Measurements from ENCODE around the gene TBKBP1.
A peak's percentile ranks its signal among the peaks of the same experiment; 100 is the strongest.

Gene TBKBP1

GRCh38 chr17:47693731-47694580 is at the start of gene TBKBP1:
TBKBP1 (plus strand) TSS chr17:47694161; CDS start chr17:47696113, 1,952 bp downstream.
- peak; percentile 79 for DNase-seq

- peak; percentile 13 for DNase-seq
These were observed 49.6 kb upstream of the TBKBP1 start for GRCh38 chr17:47644324-47644723.

DNA sequence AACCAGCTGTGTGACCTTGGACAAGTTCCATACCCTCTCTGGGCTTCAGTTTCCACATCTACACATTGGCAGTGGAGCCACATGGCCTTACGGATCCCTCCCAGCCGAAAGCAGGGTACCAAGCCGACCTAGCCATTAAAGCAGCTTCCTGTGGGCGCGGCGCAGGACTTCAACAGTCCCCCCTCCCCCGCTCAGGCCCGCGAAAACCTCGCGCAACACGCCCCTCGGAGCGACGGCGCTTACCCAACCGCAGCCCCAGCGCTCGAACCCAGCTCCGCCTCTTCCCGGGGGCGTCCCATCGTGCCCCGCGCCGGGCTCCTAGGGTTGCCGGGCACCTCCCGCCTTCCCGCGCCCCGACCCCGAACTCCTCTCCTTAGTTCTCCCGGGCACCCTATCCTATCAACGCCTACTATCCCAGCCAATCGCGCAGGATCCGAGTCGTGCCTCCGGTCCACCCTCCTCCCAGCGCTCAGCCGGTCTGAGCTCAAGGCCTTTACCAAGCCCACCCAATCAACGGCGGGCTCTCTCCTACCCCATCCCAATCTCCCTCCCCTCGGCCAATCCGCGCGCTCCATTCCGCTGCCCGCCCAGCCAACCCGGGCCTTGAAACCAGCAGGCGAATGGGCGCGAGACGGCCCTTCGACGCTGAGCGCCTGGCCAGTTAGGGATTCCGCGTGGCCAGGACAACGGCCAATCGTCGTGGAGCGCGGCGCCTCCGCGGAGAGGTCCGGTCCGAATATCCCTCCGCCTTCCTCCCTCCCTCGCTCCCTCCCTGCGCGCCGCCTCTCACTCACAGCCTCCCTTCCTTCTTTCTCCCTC is 44.6 kb upstream of the TBKBP1 start, which contains the start of gene KPNB1:
TSS of gene KPNB1 (plus strand) at position 767 of the 819 bp plus-strand sequence. CDS start 326 bp downstream, outside the sequence.
- peak; percentile 99 for DNase-seq

GRCh38 chr17:47649972-47650524 is 43.9 kb upstream of the TBKBP1 start:
- DNase-seq: no peak

GRCh38 chr17:47650525-47651522 is 43.1 kb upstream of the TBKBP1 start:
- DNase-seq: peak; percentile 97

- no peak for DNase-seq
These were observed 42.3 kb upstream of the TBKBP1 start for GRCh38 chr17:47651704-47652103.

GRCh38 chr17:47652570-47652969 is 41.4 kb upstream of the TBKBP1 start:
- DNase-seq: no peak

DNA sequence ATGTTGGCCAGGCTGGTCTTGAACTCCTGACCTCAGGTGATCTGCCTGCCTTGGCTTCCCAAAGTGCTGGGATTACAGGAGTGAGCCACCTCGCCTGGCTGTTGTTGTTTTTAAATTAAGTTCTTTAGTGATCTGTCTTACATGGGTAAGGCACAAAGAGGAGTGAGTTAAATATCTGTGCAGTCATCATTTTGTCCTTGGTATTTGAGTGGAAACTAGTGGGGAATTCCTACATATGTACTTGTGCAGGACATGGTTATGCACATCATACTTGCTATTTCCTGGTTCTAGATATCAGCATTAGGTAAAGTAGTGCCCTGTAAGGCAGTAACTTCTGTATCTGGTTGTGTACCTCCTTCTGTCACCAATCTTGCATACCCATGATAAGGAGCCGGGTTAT is 40.5 kb upstream of the TBKBP1 start:
- no peak for DNase-seq

- DNase-seq: no peak
These were observed 39.0 kb upstream of the TBKBP1 start for GRCh38 chr17:47654991-47655390.

- peak; percentile 28 for DNase-seq
These were observed 33.9 kb upstream of the TBKBP1 start for GRCh38 chr17:47660064-47660492.

- DNase-seq: peak; percentile 69
These were observed 29.9 kb upstream of the TBKBP1 start for GRCh38 chr17:47663912-47664623.

DNA sequence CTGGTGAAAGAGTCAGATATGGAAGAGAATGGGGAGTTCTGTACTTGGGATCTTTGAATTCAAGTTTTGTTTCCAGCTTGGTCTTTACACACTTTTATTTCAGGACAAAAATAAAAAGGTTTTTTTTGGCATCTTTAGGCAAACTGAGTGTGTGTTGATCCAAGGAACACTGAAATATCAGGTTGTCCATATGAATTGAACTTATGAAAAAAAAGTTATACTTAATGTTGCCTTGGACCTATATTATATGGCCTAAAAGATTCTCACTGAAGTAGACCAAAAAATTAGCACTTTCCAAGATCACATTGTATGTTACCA is 29.4 kb upstream of the TBKBP1 start:
- no peak for DNase-seq

DNA sequence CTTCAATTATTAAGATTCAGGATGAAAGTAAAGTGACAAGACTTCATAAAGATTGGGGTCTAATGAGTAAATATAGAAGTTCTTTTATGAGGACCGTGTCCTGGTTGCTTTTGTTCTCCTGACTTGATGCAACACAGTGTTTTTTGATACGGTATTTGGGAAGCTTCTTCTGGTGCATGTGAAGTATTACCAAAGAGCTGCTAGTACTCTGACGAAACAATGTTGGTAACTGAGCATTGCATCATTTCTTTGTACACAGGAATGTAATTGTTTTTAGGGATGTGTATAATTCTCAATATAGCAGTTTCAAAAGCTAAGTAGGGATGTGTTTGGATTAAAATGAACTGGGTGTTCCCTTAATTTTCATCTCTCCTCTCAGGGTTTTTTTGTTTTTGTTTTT is 28.3 kb upstream of the TBKBP1 start:
- no peak for DNase-seq

- DNase-seq: no peak
These were observed 24.9 kb upstream of the TBKBP1 start for GRCh38 chr17:47669081-47669480.

- peak; percentile 36 for DNase-seq
These were observed 23.9 kb upstream of the TBKBP1 start for GRCh38 chr17:47670064-47670463.

- DNase-seq: no peak
These were observed 19.5 kb upstream of the TBKBP1 start for GRCh38 chr17:47674499-47674898.

DNA sequence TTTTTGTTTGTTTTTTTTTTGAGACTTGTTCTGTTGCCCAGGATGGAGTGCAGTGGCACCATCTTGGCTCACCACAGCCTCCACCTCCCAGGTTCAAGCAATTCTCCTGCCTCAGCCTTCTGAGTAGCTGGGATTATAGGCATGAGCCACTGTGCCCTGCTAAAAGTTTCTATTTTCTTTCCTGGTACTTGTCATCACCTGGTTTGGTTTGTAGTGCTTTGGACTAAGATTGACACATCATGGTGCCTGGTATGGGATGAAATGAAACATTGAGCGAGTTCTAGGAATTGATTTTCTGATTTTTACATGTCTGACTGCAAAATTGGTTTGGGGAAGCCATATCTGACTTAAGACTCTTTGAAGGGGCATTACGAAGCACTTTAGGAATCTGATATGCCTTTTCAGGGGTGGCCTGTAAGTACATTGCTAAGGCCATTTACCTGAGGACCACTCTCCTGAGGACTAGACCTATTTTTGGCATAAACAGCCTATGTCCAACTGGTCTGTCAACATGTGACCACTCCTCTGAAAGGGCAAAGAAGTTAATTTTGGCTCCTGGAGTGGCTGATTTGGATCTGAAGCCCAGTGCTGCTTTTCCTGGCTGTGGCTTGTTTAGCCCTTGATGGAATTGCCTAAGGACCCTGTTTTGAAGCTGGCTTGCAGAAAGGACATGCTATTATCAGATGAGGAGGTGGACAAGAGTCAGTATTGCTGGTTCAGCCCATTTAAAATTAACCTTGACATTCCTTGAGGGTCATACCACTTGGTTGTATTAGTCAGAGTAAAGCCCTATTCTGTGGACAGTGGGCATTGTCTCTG is 18.4 kb upstream of the TBKBP1 start:
- no peak for DNase-seq

GRCh38 chr17:47676199-47676472 is 17.8 kb upstream of the TBKBP1 start:
- DNase-seq: no peak

DNA sequence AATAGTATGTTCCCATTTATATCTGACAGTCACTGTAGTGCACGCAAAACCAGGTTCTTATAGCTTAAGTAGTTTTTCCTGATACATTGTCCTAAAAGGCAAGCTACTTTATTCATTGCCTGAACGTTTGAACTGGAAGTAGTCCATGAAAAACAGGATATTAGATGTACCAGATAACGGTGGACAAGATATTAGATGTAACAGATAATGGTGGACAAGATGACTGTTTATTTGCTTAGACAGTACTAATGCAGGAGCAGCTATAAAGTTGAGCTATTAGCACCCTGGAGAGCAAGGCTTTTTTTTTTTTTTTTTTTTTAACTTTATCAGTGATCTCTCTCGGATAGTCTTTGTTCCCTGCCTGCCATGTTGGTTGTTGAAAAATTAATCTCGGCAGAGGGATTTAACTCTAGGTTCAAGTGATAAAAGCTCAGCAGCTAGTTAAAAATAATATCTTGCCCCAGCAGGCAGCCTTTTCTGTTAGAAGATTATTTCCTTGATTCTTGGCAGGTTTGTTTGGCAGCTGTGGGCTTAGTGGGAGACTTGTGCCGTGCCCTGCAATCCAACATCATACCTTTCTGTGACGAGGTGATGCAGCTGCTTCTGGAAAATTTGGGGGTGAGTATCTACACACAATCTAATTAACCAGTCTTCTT is 17.3 kb upstream of the TBKBP1 start:
- DNase-seq: no peak

DNA sequence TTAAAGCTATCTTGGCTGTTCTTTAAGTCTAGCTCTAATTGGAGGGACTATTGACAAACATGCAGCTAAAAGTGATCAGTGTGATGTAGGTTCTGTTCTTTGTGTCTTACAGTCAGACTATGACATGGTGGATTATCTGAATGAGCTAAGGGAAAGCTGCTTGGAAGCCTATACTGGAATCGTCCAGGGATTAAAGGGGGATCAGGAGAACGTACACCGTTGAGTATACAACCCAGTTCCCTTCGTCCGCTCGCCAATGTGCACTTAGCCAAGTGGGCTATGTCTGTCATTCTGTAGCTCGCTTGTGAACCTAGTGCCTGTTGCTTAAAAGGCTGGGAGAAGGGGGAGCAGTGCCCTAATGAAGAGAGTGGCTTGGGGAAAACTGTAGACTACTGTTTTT is 15.8 kb upstream of the TBKBP1 start:
- no peak for DNase-seq

Data from OCI-M1 (cell line).